Mucosa of rectum (tissue), 2 donors: Measurements from ENCODE around the gene PTPRG.

Experiments
- H3K27ac ChIP-seq, 2 donors: one replicate each; pipeline ENCODE4 v1.7.0; 2013; ENCODE audit warnings: inconsistent platforms in 2 of 2, low read depth in 2 of 2, low read length in 2 of 2
- H3K27me3 ChIP-seq, 2 donors: one replicate each; pipeline ENCODE4 v1.7.0; 2013; ENCODE audit warnings: low read length in 2 of 2; ENCODE audit not compliant: control insufficient read depth in 2 of 2, insufficient read depth in 2 of 2
- H3K36me3 ChIP-seq, 2 donors: one replicate each; pipeline ENCODE4 v1.7.0; 2013; ENCODE audit warnings: low read length in 2 of 2; ENCODE audit not compliant: control insufficient read depth in 2 of 2, insufficient read depth in 2 of 2
- H3K4me1 ChIP-seq, 2 donors: one replicate each; pipeline ENCODE4 v1.7.0; 2013; ENCODE audit warnings: low read length in 2 of 2, mild to moderate bottlenecking in 1 of 2; ENCODE audit not compliant: control insufficient read depth in 2 of 2, insufficient read depth in 2 of 2
- H3K4me3 ChIP-seq, 2 donors: one replicate each; pipeline ENCODE4 v1.7.0; 2013; ENCODE audit warnings: low read length in 2 of 2
- H3K9ac ChIP-seq, 2 donors: one replicate each; pipeline ENCODE4 v1.7.0; 2013; ENCODE audit warnings: low read length in 2 of 2, low read depth in 1 of 2, mild to moderate bottlenecking in 1 of 2
- H3K9me3 ChIP-seq, 2 donors: one replicate each; pipeline ENCODE4 v1.7.0; 2013; ENCODE audit warnings: low read length in 2 of 2; ENCODE audit not compliant: control insufficient read depth in 2 of 2
- donor health status: healthy.
- donor health status: Normal muscosa, but diverticular disease.

The PTPRG gene

DNA sequence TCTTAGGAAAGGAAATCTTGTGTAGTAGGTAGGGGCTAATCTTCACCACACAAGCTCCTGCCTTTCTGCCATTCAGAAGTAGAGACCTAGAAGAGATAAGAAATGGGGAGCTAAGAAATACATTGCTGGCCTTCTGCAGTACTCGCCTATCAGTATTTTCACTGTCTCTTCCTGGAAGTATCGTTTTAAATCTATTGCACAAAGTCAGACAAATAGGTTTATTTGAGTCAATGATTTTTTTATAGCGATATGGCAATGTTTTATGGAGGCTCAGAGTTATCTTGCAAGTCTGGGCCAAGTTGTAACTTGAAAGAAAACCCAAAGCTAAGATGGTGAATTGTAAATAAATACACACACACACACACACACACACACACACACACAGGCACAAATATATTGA is 103.8 kb downstream of the PTPRG start:
- Histone ChIP-seq H3K9ac (no peak overlapping the region), H3K4me3 (no peak overlapping the region), H3K36me3 (no peaks in the 10 kb centered on the region), H3K9me3 (no peaks in the 10 kb centered on the region), H3K27ac (peak overlapping the region; percentile 32 to 39), H3K4me1 (peaks cover 9 to 21% of the 10 kb centered on the region in 2 donors), H3K27me3 (no peaks in the 10 kb centered on the region)

- H3K36me3 ChIP-seq = no peaks in the 10 kb centered on the region
- no peaks in the 10 kb centered on the region for H3K9me3 ChIP-seq
- H3K27me3 ChIP-seq = no peaks in the 10 kb centered on the region
- no peak overlapping the region for H3K4me3 ChIP-seq
- peaks cover 9 to 21% of the 10 kb centered on the region in 2 donors for H3K4me1 ChIP-seq
- no peak overlapping the region for H3K27ac ChIP-seq
- no peak overlapping the region for H3K9ac ChIP-seq
These were observed 104.6 kb downstream of the PTPRG start for GRCh38 chr3:61665987-61666386.

- Histone ChIP-seq H3K36me3 (no peaks in the 10 kb centered on the region), H3K9ac (no peak overlapping the region), H3K4me3 (no peak overlapping the region), H3K27me3 (no peaks in the 10 kb centered on the region), H3K4me1 (peaks cover 9 to 21% of the 10 kb centered on the region in 2 donors), H3K9me3 (no peaks in the 10 kb centered on the region), H3K27ac (no peak overlapping the region)
These were observed 105.4 kb downstream of the PTPRG start for GRCh38 chr3:61666615-61667330.

GRCh38 chr3:61667383-61667782 is 106.0 kb downstream of the PTPRG start:
- Histone ChIP-seq H3K9me3 (no peaks in the 10 kb centered on the region), H3K27me3 (no peaks in the 10 kb centered on the region), H3K4me3 (no peak overlapping the region), H3K9ac (no peak overlapping the region), H3K27ac (no peak overlapping the region), H3K36me3 (no peaks in the 10 kb centered on the region), H3K4me1 (peaks cover 9 to 21% of the 10 kb centered on the region in 2 donors)

DNA sequence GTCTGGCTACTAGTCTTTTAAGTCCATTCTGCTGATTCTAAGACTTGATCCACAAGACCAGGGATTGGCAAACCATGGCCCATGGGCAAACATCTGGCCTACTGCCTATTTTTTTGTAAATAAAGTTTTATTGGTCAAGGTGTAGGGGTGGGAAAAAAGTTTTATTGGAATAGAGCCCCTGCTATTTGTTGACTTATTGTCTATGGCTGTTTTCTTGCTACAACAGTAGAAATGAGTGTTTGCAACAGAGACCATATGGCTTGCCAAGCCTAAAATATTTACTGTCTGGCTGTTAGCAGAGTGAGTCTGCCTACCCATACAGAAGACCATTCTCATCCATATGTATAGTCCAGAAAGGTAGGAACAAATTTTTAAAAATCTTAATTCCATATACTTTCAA is 106.4 kb downstream of the PTPRG start:
- Histone ChIP-seq H3K36me3 (no peaks in the 10 kb centered on the region), H3K9ac (no peak overlapping the region), H3K4me1 (peaks cover 9 to 21% of the 10 kb centered on the region in 2 donors), H3K4me3 (no peak overlapping the region), H3K27me3 (no peaks in the 10 kb centered on the region), H3K27ac (no peak overlapping the region), H3K9me3 (no peaks in the 10 kb centered on the region)

DNA sequence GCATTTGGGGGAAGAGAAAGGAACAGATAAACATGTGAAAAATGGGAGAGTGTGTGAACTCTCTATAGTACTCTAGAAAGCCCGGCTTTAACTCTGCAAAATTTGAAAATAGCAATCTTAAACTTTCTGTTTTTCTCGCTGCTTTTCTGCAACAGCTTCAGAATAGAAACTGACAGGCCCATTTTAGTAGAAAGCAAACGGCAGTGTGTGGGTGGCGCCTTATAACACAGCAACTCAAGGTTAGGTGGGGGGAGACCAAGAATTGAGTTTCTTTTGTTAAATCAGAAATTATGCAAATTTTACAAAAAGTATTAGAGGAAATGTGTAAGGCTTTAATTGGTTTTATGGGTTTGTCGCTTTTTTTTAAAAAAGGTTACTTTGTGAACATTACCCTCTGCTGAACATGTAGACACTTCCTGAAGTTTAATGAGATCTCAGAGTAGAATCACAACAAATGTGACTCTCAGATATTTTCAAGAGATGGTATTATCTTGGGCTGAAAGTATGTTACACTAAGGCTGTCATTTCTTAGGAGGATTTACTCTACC is 107.0 kb downstream of the PTPRG start:
- Histone ChIP-seq H3K9ac (no peak overlapping the region), H3K4me3 (no peak overlapping the region), H3K36me3 (no peaks in the 10 kb centered on the region), H3K27me3 (no peaks in the 10 kb centered on the region), H3K27ac (no peak overlapping the region), H3K9me3 (no peaks in the 10 kb centered on the region), H3K4me1 (peaks cover 9 to 21% of the 10 kb centered on the region in 2 donors)

DNA sequence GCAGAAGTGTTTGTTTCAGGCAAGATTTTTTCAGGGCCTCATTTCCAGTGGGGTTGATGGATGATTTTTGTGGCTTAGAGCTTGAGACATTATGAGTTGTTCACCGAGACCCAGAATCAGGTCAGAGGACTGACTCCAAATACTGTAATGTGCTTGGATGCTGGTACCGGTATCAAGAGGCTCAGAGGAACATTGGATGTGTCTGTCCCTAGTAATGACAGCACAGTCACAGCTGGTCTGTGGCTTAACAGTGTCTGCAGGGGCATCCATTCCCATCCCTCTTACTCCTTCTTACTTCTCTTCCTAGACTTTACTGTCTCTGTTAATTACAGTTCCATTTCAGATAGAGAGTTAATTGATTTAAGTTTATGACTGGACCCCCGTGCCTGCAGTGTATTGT is 107.8 kb downstream of the PTPRG start:
- H3K9ac ChIP-seq = no peak overlapping the region
- peaks cover 7 to 20% of the 10 kb centered on the region in 2 donors for H3K4me1 ChIP-seq
- no peaks in the 10 kb centered on the region for H3K36me3 ChIP-seq
- H3K27me3 ChIP-seq = no peaks in the 10 kb centered on the region
- H3K9me3 ChIP-seq = no peaks in the 10 kb centered on the region
- H3K4me3 ChIP-seq = no peak overlapping the region
- H3K27ac ChIP-seq = no peak overlapping the region

DNA sequence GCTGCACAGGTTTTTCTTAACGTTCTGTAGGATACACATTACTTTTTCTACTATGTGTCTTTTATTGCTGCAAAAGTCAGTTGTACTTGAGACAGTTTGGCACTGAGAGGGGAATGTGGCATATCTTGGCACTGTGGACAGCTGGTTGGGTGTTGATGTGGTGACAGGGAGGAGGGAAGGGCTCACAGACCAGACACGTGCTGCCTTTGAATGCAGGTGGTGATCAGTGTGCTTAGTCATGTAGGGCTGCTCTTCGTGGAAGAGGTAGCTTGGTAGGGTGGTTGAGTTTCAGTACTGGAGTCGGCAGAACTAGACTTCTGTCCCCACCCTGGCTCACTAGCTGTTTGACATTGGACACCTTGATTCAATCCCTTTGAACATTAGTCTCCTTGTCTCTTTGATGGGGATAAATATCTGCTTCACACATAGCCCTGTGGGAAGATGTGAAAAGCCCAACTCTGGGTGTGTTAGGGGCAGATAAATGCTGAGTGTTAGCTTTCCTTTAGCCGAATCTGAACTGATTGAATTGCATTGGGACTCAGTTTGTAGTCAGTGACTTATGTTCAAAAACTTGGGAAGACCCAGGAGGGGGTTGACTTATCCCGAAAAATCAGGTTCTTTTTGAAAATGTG is 108.4 kb downstream of the PTPRG start:
- Histone ChIP-seq H3K36me3 (no peaks in the 10 kb centered on the region), H3K9ac (no peak overlapping the region)

GRCh38 chr3:61673651-61674050 is 112.3 kb downstream of the PTPRG start:
- Histone ChIP-seq H3K27me3 (no peaks in the 10 kb centered on the region), H3K4me1 (peaks cover 0 to 6% of the 10 kb centered on the region in 2 donors), H3K36me3 (no peaks in the 10 kb centered on the region), H3K27ac (no peak overlapping the region), H3K9ac (no peak overlapping the region), H3K9me3 (no peaks in the 10 kb centered on the region), H3K4me3 (no peak overlapping the region)

More for the DNA sequence above, 108.4 kb downstream of the PTPRG start:
- Histone ChIP-seq H3K9me3 (no peaks in the 10 kb centered on the region), H3K4me1 (peaks cover 3 to 19% of the 10 kb centered on the region in 2 donors), H3K27me3 (no peaks in the 10 kb centered on the region), H3K4me3 (no peak overlapping the region), H3K27ac (no peak overlapping the region)

- H3K9me3 ChIP-seq = no peaks in the 10 kb centered on the region
- H3K9ac ChIP-seq = no peak overlapping the region
- H3K36me3 ChIP-seq = no peaks in the 10 kb centered on the region
- peaks cover 0 to 3% of the 10 kb centered on the region in 2 donors for H3K4me1 ChIP-seq
- H3K27ac ChIP-seq = no peak overlapping the region
- H3K4me3 ChIP-seq = no peak overlapping the region
- H3K27me3 ChIP-seq = no peaks in the 10 kb centered on the region
These were observed 113.2 kb downstream of the PTPRG start for GRCh38 chr3:61674596-61674995.
